ENCODE data around the gene MIOS. TPM values are rescaled to one million over a fixed set of nuclear protein-coding genes. Genes with fewer than 3 reads are reported as not detected.

Gene MIOS
- total RNA-seq, 1 donor = 44.9 TPM

- TF ChIP-seq, protein P1, sequence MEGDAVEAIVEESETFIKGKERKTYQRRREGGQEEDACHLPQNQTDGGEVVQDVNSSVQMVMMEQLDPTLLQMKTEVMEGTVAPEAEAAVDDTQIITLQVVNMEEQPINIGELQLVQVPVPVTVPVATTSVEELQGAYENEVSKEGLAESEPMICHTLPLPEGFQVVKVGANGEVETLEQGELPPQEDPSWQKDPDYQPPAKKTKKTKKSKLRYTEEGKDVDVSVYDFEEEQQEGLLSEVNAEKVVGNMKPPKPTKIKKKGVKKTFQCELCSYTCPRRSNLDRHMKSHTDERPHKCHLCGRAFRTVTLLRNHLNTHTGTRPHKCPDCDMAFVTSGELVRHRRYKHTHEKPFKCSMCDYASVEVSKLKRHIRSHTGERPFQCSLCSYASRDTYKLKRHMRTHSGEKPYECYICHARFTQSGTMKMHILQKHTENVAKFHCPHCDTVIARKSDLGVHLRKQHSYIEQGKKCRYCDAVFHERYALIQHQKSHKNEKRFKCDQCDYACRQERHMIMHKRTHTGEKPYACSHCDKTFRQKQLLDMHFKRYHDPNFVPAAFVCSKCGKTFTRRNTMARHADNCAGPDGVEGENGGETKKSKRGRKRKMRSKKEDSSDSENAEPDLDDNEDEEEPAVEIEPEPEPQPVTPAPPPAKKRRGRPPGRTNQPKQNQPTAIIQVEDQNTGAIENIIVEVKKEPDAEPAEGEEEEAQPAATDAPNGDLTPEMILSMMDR (IDR thresholded peaks at IDR 0.05; ENCODE audit: insufficient read depth, low read depth, low read length) = no peak
- H3K4me3 ChIP-seq (ENCODE audit: low read depth, low read length) = no peak overlapping the region
- DNase-seq (ENCODE audit: low read depth) = no peak
These were observed 30.2 kb upstream of the MIOS start for GRCh38 chr7:7536396-7537019.

DNA sequence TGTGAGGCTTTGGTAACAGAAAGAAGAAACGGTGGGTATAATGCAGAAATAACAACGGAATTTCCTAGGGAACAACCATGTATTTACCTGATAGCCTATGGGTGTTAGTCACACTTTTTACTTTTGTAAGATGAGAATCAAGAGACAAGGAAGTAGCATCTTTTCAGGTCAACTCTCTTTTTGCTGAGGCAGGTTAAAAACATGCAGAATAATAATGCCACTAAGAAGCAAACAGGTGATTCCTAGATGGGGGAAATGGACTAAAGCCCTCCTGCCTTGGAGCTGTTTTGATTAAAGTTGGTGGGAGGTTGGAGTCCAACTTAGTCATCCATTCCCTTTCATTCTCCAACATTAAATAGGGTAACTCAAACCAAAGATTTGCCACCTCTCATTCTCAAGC, 29.0 kb upstream of the MIOS start:
- TF ChIP-seq, protein P1 (IDR thresholded peaks at IDR 0.05; ENCODE audit: insufficient read depth, low read depth, low read length) = no peak
- DNase-seq (ENCODE audit: low read depth) = no peak
- H3K4me3 ChIP-seq (ENCODE audit: low read depth, low read length) = no peak overlapping the region

GRCh38 chr7:7539152-7539551, 27.5 kb upstream of the MIOS start:
- no peak for DNase-seq (ENCODE audit: low read depth)
- TF ChIP-seq, protein P1 (IDR thresholded peaks at IDR 0.05; ENCODE audit: insufficient read depth, low read depth, low read length) = no peak
- H3K4me3 ChIP-seq (ENCODE audit: low read depth, low read length) = no peak overlapping the region

DNA sequence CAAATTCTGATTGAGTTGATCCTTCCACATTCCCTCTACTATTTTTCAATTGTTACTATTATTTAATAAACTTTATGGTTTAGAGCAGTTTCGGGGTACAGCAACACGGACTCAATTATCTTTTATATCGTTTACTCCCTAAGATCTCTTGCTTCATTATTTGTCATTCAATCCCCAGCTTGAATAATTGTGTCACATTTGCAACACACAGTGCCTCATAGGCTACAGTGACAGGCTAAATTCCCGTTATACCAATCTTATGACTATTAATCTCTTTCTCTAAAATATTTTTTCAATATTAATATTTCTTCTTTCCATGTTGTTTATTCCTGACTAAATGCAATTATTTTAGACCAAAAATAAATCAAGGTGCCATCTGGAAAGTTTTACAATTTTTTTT, 27.0 kb upstream of the MIOS start:
- no peak overlapping the region for H3K4me3 ChIP-seq (ENCODE audit: low read depth, low read length)
- no peak for DNase-seq (ENCODE audit: low read depth)
- TF ChIP-seq, protein P1 (IDR thresholded peaks at IDR 0.05; ENCODE audit: insufficient read depth, low read depth, low read length) = no peak

DNA sequence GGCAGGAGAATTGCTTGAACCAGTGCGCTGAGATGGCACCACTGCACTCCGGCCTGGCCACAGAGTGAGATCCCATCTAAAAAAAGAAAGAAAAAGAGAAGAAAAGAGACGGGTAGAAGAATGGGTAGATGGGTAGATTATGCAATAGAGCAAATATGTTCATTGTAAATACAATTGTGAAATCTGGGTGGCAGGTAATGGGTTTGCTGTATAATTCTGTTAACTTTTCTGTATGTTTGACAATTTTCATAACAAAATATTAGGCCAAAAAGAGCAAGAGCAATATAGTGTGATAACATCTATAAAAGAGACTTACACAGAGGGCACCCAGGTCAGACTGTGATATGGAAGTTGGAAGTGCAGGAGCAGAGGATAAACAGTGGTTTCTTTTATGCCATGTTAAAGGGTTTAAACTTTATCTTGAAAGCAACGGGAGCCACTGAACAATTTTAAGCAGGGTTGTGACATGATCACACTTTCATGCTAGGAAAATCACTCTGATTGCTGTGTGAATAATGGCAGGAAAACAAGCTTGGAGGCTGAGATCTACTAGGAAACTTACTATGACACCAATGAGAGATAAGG, 24.3 kb upstream of the MIOS start:
- DNase-seq (ENCODE audit: low read depth) = no peak
- TF ChIP-seq, protein P1 (IDR thresholded peaks at IDR 0.05; ENCODE audit: insufficient read depth, low read depth, low read length) = no peak
- no peak overlapping the region for H3K4me3 ChIP-seq (ENCODE audit: low read depth, low read length)

DNA sequence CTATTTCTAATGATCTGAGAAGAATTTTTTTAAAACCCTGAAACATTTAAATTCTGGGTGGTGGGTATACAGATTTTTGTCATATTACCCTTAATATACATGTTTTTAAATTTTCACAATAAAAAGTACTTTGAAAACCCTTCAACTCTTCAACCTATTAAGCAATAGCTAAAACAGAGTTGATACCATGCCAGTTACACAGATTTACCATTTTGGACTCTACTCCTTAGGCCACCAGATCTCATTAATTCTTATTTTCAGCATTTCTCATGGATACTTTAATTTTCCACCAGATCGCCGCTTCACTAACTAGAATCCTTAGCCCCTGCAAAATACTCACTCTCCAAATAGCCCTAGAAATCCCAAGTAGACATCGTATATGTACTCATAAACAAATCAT, 18.3 kb upstream of the MIOS start:
- TF ChIP-seq, protein P1 (IDR thresholded peaks at IDR 0.05; ENCODE audit: insufficient read depth, low read depth, low read length) = no peak
- no peak for DNase-seq (ENCODE audit: low read depth)
- no peak overlapping the region for H3K4me3 ChIP-seq (ENCODE audit: low read depth, low read length)

DNA sequence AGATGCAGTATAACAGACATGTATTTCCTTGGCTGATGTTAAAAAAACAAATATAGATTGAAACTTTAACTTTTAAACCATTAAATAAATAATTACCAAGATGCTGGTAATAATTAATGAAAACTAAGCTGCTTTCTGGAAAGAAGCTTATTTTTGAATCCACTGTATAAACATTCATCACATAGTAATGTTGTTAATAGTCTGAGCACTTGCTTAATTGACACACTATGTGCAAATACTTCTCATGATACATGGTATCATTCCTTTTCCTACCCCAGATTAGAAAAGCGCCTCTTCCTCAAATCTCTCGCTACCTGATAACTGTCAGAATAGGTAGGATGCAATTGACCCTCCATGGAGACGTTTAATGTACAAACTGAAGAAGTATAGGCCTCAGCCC, 16.0 kb upstream of the MIOS start:
- H3K4me3 ChIP-seq (ENCODE audit: low read depth, low read length) = no peak overlapping the region
- TF ChIP-seq, protein P1 (IDR thresholded peaks at IDR 0.05; ENCODE audit: insufficient read depth, low read depth, low read length) = no peak
- no peak for DNase-seq (ENCODE audit: low read depth)

Data from fibroblast of villous mesenchyme (primary cell).